ENCODE measurements around the gene EPM2A.

EPM2A gene

GRCh38 chr6:145722190-145722589 is 13.1 kb downstream of the EPM2A start:
- TF ChIP-seq, protein P1, sequence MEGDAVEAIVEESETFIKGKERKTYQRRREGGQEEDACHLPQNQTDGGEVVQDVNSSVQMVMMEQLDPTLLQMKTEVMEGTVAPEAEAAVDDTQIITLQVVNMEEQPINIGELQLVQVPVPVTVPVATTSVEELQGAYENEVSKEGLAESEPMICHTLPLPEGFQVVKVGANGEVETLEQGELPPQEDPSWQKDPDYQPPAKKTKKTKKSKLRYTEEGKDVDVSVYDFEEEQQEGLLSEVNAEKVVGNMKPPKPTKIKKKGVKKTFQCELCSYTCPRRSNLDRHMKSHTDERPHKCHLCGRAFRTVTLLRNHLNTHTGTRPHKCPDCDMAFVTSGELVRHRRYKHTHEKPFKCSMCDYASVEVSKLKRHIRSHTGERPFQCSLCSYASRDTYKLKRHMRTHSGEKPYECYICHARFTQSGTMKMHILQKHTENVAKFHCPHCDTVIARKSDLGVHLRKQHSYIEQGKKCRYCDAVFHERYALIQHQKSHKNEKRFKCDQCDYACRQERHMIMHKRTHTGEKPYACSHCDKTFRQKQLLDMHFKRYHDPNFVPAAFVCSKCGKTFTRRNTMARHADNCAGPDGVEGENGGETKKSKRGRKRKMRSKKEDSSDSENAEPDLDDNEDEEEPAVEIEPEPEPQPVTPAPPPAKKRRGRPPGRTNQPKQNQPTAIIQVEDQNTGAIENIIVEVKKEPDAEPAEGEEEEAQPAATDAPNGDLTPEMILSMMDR (IDR thresholded peaks at IDR 0.05): no peak
- no peak overlapping the region for H3K4me3 ChIP-seq
- H3K27ac ChIP-seq: no peak overlapping the region
- no peaks in the 10 kb centered on the region for H3K36me3 ChIP-seq
- peaks cover 0 to 13% (median 0%) of the 10 kb centered on the region in 3 donors for H3K9me3 ChIP-seq
- no peak for DNase-seq
- H3K4me1 ChIP-seq: peaks cover 0 to 16% (median 0%) of the 10 kb centered on the region in 4 donors
- intact Hi-C loops (cut with DNase I; ENCODE audit: low total_unique reads): no loop called here
- no peaks in the 10 kb centered on the region for H3K27me3 ChIP-seq

- peaks cover 0 to 13% (median 0%) of the 10 kb centered on the region in 3 donors for H3K9me3 ChIP-seq
- intact Hi-C loops (cut with DNase I; ENCODE audit: low total_unique reads): no loop called here
- TF ChIP-seq, protein P1 (IDR thresholded peaks at IDR 0.05): no peak
- H3K4me1 ChIP-seq: peaks cover 0 to 16% (median 0%) of the 10 kb centered on the region in 4 donors
- H3K27me3 ChIP-seq: no peaks in the 10 kb centered on the region
- H3K36me3 ChIP-seq: no peaks in the 10 kb centered on the region
- H3K4me3 ChIP-seq: no peak overlapping the region
- no peak overlapping the region for H3K27ac ChIP-seq
- no peak for DNase-seq
Observed at GRCh38 chr6:145721144-145721543, 14.2 kb downstream of the EPM2A start.

GRCh38 chr6:145715426-145715825 is 19.9 kb downstream of the EPM2A start:
- Histone ChIP-seq H3K27me3 (no peaks in the 10 kb centered on the region), H3K9me3 (peaks cover 0 to 4% (median 0%) of the 10 kb centered on the region in 3 donors), H3K36me3 (peaks cover 0 to 13% (median 6%) of the 10 kb centered on the region in 3 donors), H3K4me1 (no peaks in the 10 kb centered on the region), H3K4me3 (no peak overlapping the region), H3K27ac (no peak overlapping the region)
- TF ChIP-seq, protein P1 (IDR thresholded peaks at IDR 0.05): no peak
- intact Hi-C loops (cut with DNase I; ENCODE audit: low total_unique reads): no loop called here
- DNase-seq: no peak

DNA sequence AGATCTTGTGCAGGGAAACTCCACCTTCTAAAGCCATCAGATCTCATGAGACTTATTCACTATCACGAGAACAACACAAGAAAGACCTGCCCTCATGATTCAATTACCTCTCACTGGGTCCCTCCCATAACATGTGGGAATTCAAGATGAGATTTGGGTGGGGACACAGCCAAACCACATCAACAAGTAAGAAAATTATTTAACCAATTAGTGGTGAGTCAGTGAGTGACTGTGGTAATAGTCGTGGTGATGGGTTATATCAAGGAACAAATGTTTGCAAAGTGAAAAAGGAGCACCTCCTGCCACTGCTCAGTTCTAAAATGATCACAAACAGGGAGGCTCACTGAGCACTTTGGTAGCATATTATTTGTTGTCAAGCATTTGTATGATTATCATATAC is 20.6 kb downstream of the EPM2A start:
- no peaks in the 10 kb centered on the region for H3K27me3 ChIP-seq
- no peak for DNase-seq
- H3K27ac ChIP-seq: no peak overlapping the region
- intact Hi-C loops (cut with DNase I; ENCODE audit: low total_unique reads): no loop called here
- H3K4me3 ChIP-seq: no peak overlapping the region
- H3K9me3 ChIP-seq: peaks cover 0 to 4% (median 0%) of the 10 kb centered on the region in 3 donors
- TF ChIP-seq, protein P1 (IDR thresholded peaks at IDR 0.05): no peak
- no peaks in the 10 kb centered on the region for H3K4me1 ChIP-seq
- peaks cover 0 to 13% (median 6%) of the 10 kb centered on the region in 3 donors for H3K36me3 ChIP-seq

- Histone ChIP-seq H3K4me1 (no peaks in the 10 kb centered on the region), H3K36me3 (peaks cover 0 to 13% (median 6%) of the 10 kb centered on the region in 3 donors), H3K27ac (no peak overlapping the region), H3K9me3 (peaks cover 0 to 4% (median 0%) of the 10 kb centered on the region in 3 donors), H3K27me3 (no peaks in the 10 kb centered on the region), H3K4me3 (no peak overlapping the region)
- no peak for DNase-seq
- TF ChIP-seq, protein P1 (IDR thresholded peaks at IDR 0.05): no peak
- intact Hi-C loops (cut with DNase I; ENCODE audit: low total_unique reads): no loop called here
Observed at GRCh38 chr6:145713773-145714172, 21.5 kb downstream of the EPM2A start.

- H3K4me1 ChIP-seq: peaks cover 0 to 4% (median 0%) of the 10 kb centered on the region in 4 donors
- no peak for DNase-seq
- intact Hi-C loops (cut with DNase I; ENCODE audit: low total_unique reads): no loop called here
Observed at GRCh38 chr6:145711372-145711771, 23.9 kb downstream of the EPM2A start.

More at GRCh38 chr6:145711372-145711771, 23.9 kb downstream of the EPM2A start:
- Histone ChIP-seq H3K27me3 (no peaks in the 10 kb centered on the region), H3K27ac (no peak overlapping the region), H3K36me3 (peaks cover 0 to 23% (median 6%) of the 10 kb centered on the region in 3 donors), H3K4me3 (no peak overlapping the region), H3K9me3 (peaks cover 0 to 4% (median 0%) of the 10 kb centered on the region in 3 donors)
- TF ChIP-seq, protein P1 (IDR thresholded peaks at IDR 0.05): no peak
